ENCODE measurements around the gene CRTC1.
A peak's percentile ranks its signal among the peaks of the same experiment; 100 is the strongest.

CRTC1 gene

DNA sequence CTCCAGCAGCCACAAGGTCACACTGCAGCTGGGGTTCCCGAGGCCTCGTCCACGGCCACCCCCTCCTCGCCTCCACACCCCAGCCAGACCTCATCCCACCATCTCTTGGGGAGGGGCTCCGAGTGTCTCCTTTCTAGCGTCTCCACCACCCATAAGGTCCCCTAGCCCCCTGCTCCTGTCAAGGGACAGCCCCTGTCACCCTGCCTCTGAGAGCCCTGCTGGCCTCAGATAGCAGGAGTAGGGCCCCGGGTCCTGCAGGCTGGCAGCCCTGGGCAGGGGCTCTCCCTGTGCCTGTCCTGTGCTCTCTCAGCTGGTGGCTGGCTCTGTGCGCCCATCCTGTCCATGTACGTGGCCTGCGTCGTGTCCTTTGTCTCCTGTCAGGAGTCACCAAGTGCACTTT, 90.6 kb downstream of the CRTC1 start:
- POLR2A ChIA-PET (ENCODE audit: low non-redundant PET) = interaction anchor here (0.6 kb wide), 1 partner anchor 193 kb away, joined by 3 read pairs; no protein-coding TSS in a partner anchor

DNA sequence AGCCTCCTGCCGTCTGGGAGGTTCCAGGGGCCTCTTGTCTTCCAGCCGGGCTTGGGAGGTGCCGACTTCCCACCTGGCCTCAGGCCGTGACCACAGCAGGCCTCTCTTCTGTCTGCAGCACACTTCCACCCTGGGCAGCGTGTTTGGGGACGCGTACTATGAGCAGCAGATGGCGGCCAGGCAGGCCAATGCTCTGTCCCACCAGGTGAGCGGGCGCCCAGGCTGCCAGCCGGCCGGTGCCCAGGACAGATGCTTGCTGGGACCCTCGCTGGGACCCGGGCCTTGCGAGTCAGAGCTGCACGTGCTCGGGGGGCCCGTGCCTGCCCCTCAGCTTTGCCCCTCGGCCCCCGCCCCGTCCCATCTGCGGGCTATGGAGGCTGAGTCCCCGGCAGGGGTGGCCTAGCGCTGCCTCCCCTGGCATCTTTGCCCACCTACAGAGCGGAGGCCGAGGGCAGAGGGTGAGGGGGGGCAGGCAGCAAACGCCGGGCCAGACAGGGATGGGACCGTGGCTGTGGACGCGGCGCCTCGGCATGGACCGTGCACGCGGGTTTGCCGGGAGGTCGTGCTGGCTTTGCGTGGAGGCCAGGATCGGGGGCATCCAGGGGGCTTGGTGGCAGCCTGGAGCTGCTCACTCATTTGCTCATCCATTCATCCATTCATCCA, 91.4 kb downstream of the CRTC1 start:
- ChIA-PET POLR2A (ENCODE audit: low non-redundant PET) (no interaction called here), CTCF (no interaction called here)
- H3K27ac ChIP-seq = no peak overlapping the region
- DNase-seq (ENCODE audit: low spot score) = no peak
- TF ChIP-seq, protein P1, sequence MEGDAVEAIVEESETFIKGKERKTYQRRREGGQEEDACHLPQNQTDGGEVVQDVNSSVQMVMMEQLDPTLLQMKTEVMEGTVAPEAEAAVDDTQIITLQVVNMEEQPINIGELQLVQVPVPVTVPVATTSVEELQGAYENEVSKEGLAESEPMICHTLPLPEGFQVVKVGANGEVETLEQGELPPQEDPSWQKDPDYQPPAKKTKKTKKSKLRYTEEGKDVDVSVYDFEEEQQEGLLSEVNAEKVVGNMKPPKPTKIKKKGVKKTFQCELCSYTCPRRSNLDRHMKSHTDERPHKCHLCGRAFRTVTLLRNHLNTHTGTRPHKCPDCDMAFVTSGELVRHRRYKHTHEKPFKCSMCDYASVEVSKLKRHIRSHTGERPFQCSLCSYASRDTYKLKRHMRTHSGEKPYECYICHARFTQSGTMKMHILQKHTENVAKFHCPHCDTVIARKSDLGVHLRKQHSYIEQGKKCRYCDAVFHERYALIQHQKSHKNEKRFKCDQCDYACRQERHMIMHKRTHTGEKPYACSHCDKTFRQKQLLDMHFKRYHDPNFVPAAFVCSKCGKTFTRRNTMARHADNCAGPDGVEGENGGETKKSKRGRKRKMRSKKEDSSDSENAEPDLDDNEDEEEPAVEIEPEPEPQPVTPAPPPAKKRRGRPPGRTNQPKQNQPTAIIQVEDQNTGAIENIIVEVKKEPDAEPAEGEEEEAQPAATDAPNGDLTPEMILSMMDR (conservative IDR thresholded peaks at IDR 0.05; ENCODE audit: low read depth) = no peak

More for the DNA sequence above, 90.6 kb downstream of the CRTC1 start:
- peak overlapping the region; percentile 53 for H3K27ac ChIP-seq
- CTCF ChIA-PET = interaction anchor here (1.3 to 2.2 kb wide), 2 partner anchors 9 to 73 kb away, joined by 4 to 24 read pairs; no protein-coding TSS in a partner anchor
- no peak for DNase-seq (ENCODE audit: low spot score)
- TF ChIP-seq, protein P1 (conservative IDR thresholded peaks at IDR 0.05; ENCODE audit: low read depth) = no peak

DNA sequence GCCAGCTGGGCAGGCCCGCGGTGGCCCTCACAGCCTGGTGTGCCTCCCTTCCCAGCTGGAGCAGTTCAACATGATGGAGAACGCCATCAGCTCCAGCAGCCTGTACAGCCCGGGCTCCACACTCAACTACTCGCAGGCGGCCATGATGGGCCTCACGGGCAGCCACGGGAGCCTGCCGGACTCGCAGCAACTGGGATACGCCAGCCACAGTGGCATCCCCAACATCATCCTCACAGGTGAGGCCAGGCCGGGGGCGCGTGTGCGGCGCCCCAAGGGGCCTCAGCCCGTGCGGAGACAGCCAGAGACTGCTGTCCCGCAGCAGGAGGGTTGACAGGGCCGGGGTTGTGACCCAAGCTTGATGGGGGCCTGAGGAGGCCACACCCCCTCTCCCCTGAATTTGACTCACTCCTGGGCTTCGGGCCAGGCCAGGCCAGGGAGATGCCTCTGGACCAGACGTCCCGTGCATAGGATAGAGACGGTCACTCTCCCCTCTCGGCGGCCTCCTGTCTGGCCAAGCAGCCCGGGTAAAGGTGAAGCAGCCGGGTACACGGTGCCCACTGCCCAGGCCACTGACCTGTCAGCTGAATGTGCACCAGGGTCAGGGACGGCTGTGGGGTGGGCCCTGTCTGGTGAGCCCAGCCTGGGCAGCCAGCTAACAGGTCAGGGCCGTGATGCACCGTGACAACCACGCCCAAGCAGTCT, 92.3 kb downstream of the CRTC1 start:
- TF ChIP-seq, protein P1 (conservative IDR thresholded peaks at IDR 0.05; ENCODE audit: low read depth) = no peak
- H3K27ac ChIP-seq = peak overlapping the region; percentile 47
- ChIA-PET CTCF (interaction anchor here (0.5 kb wide), 1 partner anchor 115 kb away, joined by 3 read pairs; no protein-coding TSS in a partner anchor), POLR2A (ENCODE audit: low non-redundant PET) (no interaction called here)
- peak; percentile 52 for DNase-seq (ENCODE audit: low spot score)

DNA sequence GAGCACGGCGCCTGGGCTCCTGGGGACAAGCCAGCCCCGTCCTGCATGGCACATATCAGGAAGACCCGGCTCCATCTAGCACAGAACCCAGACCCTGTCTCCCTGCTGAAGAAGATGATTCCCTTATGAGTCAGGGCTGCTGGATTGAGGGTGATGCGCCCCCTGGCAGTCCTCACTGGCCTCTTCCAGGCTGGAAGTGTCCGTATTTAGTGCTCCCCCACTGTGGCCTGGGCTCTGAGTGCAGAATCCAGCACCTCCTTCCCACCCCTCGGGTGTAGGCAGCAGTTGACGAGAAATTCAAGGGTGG, 92.8 kb downstream of the CRTC1 start:
- peak overlapping the region; percentile 47 for H3K27ac ChIP-seq
- peak; percentile 59 for DNase-seq (ENCODE audit: low spot score)
- CTCF ChIA-PET = interaction anchor here (0.5 to 0.7 kb wide), 2 partner anchors 114 to 125 kb away, joined by 3 to 5 read pairs; no protein-coding TSS in a partner anchor
- TF ChIP-seq, protein P1 (conservative IDR thresholded peaks at IDR 0.05; ENCODE audit: low read depth) = peak; percentile 28; the same call in 1 of the 2 replicates
- POLR2A ChIA-PET (ENCODE audit: low non-redundant PET) = no interaction called here

DNA sequence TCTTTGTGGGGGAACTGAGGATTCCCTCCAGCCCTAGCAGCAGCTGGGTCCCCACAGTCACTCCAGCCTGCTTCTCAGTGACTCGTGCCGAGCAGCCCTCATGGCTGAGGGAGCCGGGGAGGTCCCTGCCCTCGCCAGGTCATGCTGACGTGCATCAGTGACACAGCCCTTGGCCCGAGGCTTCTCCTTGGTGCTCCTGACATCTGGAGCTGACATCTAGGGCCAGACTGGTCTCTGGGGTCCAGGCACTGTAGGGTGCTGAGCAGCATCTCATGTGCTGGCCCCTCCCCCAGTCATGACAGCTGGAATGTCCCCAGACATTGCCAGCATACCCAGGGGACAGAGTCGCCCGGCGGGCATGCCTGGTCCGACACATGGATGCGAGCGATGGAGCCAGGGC, 93.3 kb downstream of the CRTC1 start:
- no peak for DNase-seq (ENCODE audit: low spot score)
- peak overlapping the region; percentile 47; the same call in 1 of the 2 replicates for H3K27ac ChIP-seq
- ChIA-PET CTCF (interaction anchor here (0.5 to 1.5 kb wide), 3 partner anchors 114 to 182 kb away, joined by 3 to 5 read pairs (median 3); no protein-coding TSS in a partner anchor), POLR2A (ENCODE audit: low non-redundant PET) (no interaction called here)
- TF ChIP-seq, protein P1 (conservative IDR thresholded peaks at IDR 0.05; ENCODE audit: low read depth) = no peak

DNA sequence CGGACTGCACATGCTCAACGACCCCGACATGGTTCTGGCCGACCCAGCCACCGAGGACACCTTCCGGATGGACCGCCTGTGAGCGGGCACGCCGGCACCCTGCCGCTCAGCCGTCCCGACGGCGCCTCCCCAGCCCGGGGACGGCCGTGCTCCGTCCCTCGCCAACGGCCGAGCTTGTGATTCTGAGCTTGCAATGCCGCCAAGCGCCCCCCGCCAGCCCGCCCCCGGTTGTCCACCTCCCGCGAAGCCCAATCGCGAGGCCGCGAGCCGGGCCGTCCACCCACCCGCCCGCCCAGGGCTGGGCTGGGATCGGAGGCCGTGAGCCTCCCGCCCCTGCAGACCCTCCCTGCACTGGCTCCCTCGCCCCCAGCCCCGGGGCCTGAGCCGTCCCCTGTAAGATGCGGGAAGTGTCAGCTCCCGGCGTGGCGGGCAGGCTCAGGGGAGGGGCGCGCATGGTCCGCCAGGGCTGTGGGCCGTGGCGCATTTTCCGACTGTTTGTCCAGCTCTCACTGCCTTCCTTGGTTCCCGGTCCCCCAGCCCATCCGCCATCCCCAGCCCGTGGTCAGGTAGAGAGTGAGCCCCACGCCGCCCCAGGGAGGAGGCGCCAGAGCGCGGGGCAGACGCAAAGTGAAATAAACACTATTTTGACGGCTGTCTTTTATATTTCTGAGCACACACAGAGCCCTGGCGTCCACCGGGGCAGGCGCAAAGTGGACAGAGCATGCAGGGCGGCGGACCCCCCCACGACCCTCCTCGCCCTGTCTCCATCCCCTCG, 94.0 kb downstream of the CRTC1 start:
- ChIA-PET POLR2A (ENCODE audit: low non-redundant PET) (no interaction called here), CTCF (interaction anchor here (1.5 kb wide), 1 partner anchor 183 kb away, joined by 3 read pairs; no protein-coding TSS in a partner anchor)
- DNase-seq (ENCODE audit: low spot score) = no peak
- TF ChIP-seq, protein P1 (conservative IDR thresholded peaks at IDR 0.05; ENCODE audit: low read depth) = no peak
- no peak overlapping the region for H3K27ac ChIP-seq
